Cardiac fibroblast (primary cell): ENCODE measurements around the gene SGCG.

Source experiments
- DNase-seq, 2 donors: peaks; one replicate each; pipeline versions ENCODE4 v3.0.0 to v3.0.0-alpha.2; 2010; ENCODE audit warnings: low read depth in 2 of 2
- H3K4me3 ChIP-seq, 2 donors: replicated peaks in 1 of 2; 1 replicate in 1 of 2; 2 replicates in 1 of 2; pipeline ENCODE4 v1.5.1; 2011; ENCODE audit warnings: low read depth in 2 of 2, low read length in 2 of 2, mild to moderate bottlenecking in 2 of 2, moderate library complexity in 1 of 2
- TF ChIP-seq, protein P1 (sequence below): IDR thresholded peaks from one replicate; pipeline ENCODE4 v1.5.1; 2011; ENCODE audit warnings: low read depth, mild to moderate bottlenecking, low read length, inconsistent platforms

SGCG gene

DNA sequence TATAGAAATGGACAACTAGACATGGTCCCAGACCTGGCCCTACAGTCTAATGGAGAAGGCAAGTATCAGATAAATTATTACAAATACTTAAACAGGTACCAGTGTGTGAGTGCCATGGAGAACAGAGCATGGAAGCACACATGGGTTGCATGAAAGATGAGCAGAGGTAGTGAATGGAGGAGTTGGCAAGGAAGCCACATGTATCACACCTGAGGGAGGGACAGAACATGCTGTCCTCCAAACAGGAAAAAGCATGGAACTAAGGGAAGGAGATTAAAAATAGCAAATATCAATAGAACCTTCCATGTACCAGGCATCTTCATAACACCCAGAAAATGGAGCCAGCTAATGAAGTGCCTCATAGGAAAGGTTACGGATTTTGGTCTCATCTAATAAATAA lies 166.8 kb downstream of the SGCG start:
- TF ChIP-seq, protein P1, sequence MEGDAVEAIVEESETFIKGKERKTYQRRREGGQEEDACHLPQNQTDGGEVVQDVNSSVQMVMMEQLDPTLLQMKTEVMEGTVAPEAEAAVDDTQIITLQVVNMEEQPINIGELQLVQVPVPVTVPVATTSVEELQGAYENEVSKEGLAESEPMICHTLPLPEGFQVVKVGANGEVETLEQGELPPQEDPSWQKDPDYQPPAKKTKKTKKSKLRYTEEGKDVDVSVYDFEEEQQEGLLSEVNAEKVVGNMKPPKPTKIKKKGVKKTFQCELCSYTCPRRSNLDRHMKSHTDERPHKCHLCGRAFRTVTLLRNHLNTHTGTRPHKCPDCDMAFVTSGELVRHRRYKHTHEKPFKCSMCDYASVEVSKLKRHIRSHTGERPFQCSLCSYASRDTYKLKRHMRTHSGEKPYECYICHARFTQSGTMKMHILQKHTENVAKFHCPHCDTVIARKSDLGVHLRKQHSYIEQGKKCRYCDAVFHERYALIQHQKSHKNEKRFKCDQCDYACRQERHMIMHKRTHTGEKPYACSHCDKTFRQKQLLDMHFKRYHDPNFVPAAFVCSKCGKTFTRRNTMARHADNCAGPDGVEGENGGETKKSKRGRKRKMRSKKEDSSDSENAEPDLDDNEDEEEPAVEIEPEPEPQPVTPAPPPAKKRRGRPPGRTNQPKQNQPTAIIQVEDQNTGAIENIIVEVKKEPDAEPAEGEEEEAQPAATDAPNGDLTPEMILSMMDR, result no peak
- no peak overlapping the region for H3K4me3 ChIP-seq
- DNase-seq, result no peak

GRCh38 chr13:23348262-23349127 lies 167.7 kb downstream of the SGCG start:
- H3K4me3 ChIP-seq, result no peak overlapping the region
- TF ChIP-seq, protein P1, result no peak
- DNase-seq, result peak; percentile 10 to 16

DNA sequence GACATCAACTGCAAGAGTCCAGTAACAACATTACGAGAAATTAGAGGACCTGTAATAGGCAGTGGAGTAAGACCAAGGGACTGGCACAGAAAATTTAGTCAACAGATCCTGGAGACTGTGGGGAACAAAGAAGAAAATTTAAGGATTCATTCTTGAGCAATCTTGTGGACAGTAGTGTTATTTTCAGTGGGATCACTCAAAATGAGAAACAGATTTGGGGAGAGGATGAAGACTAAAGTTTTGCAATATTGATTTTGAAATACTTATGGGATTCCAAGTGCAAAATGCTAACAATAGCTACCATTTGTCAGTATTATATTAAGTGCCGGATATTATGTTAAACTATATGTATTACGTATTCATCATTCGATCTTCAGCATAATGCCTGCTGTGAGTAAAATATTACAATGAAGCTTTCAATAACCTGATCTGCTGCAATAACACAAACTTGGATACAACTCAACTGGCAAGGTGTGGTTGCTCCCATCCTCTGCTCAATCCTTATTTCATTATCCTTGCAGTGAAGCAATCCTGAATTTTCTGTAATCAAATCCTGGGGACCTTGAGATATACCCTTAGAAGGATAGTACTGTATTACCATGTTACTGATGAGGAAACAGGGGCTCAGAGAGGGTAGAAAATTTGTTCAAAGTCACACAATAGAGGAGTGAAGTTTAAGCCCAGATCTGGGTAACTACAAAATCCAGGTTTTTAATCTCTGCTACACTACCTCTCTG lies 168.6 kb downstream of the SGCG start:
- DNase-seq, result peak; percentile 9 to 11
- H3K4me3 ChIP-seq, result no peak overlapping the region
- TF ChIP-seq, protein P1, result no peak

DNA sequence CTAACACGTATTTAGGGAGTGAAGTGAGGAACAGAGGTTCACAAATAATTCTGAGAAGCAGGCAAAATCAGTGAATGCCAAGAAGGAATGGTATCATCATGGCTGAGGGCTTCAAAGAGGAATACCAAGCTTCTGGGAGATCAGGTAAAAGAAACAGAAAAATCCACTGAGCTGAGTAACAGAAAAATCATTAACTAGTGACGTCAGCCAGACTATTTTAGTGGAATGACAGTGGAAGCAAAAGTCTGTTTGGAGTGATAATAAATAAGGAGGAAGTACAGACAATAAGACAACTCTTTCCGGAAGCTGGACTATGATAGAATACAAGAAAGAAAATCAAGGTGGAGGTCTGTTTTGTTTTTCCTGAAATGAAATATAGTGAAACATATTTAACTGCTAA lies 169.2 kb downstream of the SGCG start:
- H3K4me3 ChIP-seq, result no peak overlapping the region
- peak in 1 of 2 donors; percentile 25 for DNase-seq
- TF ChIP-seq, protein P1, result no peak

DNA sequence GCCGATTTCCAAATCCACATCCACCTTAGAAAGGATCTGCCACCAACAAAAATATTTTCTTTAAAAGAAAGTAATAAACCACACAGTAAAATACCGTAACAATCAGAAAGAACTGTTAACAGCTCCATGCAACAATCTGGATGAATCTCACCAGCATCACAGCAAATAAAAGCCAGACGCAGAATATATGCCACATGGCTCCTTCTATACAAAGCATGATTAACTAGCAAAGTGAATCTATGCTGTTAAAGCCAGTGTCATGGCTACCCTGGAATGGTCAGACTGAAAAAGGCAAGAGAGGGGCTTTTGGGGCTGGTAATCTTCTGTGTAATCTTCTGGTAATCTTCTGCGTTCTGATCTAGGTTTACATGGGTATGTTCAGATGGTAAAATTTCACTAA lies 171.4 kb downstream of the SGCG start:
- no peak overlapping the region for H3K4me3 ChIP-seq
- DNase-seq, result no peak
- TF ChIP-seq, protein P1, result no peak

DNA sequence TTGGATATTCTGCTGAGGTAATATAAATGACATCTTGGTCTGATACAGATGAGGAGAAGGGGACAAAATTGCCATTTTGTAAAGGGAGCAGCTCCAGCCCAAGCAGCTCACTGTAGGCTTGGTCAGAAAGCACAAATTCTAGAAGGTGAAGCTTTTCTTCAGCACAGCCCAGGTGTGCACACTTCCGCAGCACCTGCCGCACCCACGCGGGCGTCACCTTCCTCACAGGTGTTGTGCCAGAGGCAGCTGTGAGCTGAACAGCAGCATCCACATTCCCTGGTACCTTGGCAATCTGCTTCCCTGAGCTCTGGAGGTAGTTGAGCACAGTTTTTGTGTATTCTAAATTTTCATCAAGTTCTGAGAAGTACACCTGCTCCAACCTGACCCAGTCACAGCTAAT lies 173.7 kb downstream of the SGCG start:
- no peak overlapping the region for H3K4me3 ChIP-seq
- TF ChIP-seq, protein P1, result no peak
- DNase-seq, result no peak
